ENCODE data around the gene IFTAP.

DNA sequence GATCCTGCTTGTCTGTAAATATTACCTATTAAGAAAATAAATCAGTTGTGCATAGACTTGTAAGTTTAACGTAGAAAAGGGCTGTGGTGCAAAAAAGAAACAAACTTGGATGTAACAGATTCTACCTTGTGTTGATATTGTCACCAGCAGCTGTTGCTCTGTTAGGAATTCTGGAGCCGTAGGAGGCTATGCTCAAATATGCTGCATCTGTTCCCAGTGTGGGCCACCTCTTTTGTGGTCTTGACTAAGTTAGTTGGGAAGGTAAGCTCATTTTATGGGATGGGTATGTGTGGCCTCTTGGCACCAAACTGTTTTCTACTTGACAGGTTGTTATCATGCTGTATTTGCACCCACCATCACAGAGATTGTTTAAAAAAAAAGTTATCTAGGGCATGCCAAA lies 33.2 kb downstream of the IFTAP start:
- TF ChIP-seq, protein P1, sequence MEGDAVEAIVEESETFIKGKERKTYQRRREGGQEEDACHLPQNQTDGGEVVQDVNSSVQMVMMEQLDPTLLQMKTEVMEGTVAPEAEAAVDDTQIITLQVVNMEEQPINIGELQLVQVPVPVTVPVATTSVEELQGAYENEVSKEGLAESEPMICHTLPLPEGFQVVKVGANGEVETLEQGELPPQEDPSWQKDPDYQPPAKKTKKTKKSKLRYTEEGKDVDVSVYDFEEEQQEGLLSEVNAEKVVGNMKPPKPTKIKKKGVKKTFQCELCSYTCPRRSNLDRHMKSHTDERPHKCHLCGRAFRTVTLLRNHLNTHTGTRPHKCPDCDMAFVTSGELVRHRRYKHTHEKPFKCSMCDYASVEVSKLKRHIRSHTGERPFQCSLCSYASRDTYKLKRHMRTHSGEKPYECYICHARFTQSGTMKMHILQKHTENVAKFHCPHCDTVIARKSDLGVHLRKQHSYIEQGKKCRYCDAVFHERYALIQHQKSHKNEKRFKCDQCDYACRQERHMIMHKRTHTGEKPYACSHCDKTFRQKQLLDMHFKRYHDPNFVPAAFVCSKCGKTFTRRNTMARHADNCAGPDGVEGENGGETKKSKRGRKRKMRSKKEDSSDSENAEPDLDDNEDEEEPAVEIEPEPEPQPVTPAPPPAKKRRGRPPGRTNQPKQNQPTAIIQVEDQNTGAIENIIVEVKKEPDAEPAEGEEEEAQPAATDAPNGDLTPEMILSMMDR (IDR thresholded peaks at IDR 0.05): no peak
- TF ChIP-seq POLR2A (IDR thresholded peaks at IDR 0.05): no peak
